NCI-H2227 treated with DMSO at 0.1 percent for 48 hours (cell line): ENCODE results near the gene MAST1.
"Not testable (repeated sequence)": the region's sequence is repeated elsewhere in the genome, so short reads cannot be mapped to it uniquely, and the experiment has no call there.

Source experiments
- DNase-seq: peaks from one replicate; lab custom pipeline; 2025; lab: John Stamatoyannopoulos, UW

Gene MAST1

GRCh38 chr19:12840091-12841079, 2.1 kb downstream of the MAST1 start:
- DNase-seq, result peak; percentile 37

- DNase-seq, result peak; percentile 80
Observed at GRCh38 chr19:12841094-12841493, 2.8 kb downstream of the MAST1 start.

- DNase-seq, result no peak
Observed at GRCh38 chr19:12842511-12842910, 4.2 kb downstream of the MAST1 start.

GRCh38 chr19:12843328-12843727, 5.0 kb downstream of the MAST1 start:
- DNase-seq, result no peak

GRCh38 chr19:12843999-12844732, 5.9 kb downstream of the MAST1 start:
- DNase-seq, result no peak

- not testable (repeated sequence) for DNase-seq
Observed at GRCh38 chr19:12846613-12847012, 8.3 kb downstream of the MAST1 start.

DNA sequence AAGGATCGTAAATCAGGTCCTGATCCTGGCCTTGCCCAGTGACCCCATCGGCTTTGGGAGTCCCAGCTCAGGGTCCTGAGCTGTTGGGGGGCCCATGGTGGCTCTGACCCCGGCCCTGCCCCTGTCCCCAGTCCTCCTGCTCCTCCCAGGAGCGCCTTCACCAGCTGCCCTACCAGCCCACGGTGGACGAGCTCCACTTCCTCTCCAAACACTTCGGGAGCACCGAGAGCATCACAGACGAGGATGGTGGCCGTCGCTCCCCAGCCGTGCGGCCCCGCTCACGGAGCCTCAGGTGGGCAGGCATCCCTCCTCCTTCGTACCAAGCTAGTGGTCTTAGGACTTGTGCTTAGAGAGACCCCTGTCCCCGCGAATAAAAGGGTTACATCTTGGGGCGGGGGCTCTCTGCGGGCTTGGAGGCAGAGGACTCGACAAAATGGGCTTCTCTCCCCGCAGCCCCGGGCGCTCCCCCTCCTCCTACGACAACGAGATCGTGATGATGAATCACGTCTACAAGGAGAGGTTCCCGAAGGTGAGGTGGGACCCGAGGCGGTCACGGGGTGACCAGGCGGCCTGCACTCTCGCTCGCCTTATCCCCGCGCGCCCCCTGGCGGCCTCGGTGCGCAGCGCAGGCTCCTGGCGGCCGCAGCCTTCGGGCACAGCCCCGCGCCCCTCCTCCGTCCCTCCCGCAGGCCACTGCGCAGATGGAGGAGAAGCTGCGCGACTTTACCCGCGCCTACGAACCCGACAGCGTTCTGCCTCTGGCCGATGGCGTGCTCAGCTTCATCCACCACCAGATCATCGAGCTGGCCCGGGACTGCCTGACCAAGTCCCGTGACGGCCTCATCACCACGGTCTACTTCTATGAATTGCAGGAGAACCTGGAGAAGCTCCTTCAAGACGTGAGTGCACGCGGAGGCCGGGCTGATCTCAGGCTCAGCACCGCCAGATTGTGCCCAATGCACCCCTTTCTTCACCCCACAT, 9.1 kb downstream of the MAST1 start:
- peak; percentile 60 for DNase-seq

DNA sequence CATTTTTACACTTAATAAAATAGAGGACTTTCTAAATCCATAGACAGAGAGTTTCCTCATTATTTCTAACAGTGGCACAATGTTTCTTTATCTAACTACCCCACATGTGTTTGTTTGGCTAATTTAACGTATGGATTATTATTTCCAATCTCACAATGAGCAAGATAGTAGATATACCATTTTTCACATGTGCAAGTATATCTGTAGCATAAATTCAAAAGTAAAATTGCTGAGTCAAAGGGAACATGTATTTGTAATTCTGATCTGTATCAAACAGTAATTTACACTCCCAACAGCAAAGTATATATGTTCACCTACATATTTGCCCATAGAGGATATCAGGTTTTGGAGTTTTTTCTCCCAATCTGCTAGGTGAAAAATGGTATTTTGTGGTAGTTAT, 18.3 kb downstream of the MAST1 start:
- DNase-seq, result no peak

DNA sequence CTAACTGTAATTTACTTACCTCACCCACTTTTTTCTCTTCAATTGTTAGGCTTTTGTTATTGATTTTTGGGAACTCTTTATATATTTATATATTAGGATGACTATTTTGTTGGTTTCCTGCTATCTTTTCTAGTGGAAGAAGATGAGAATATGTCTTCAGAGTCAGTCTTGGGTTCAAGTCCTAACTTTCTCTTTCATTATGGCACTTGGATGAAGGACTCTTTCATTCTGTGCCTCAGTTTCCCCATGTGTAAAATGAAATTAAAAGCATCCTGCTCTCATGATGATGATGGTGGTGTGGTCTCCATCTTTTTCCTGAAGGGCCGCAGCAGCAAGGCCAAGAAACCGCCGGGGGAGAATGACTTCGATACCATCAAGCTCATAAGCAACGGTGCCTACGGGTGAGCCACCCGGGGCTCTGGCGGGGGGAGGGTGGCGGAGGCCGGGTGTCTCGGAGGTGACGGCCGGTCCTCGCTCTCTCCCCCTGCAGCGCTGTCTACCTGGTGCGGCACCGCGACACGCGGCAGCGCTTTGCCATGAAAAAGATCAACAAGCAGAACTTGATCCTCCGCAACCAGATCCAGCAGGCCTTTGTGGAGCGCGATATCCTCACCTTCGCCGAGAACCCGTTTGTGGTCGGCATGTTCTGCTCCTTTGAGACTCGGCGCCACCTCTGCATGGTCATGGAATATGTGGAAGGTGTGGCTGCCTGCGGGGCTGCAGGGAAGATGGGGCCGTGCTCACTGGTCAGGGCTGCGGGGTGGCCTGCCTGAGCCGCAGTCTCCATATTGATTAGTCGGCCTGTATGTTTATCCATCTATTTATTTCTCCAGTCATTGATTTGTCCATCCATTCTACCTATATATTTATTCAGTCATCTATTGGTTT, 20.0 kb downstream of the MAST1 start:
- no peak for DNase-seq

GRCh38 chr19:12859546-12859945, 21.2 kb downstream of the MAST1 start:
- DNase-seq, result no peak

DNA sequence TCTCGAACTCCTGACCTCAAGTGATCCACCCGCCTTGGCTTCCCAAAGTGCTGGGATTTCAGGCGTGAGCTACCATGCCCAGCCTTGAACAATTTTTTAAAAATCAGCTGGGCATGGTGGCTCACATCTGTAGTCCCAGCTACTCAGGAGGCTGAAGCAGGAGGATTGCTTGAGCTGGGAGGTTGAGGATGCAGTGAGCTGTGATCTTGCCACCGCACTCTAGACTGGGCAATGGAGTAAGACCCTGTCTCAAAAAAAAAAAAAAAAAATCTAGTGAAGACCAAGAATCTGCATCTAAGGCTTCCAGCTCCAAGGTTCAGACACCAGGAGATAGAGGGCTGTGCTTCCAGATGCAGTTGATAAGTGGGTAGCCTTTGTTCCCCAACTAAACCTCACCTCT, 25.8 kb downstream of the MAST1 start:
- no peak for DNase-seq

GRCh38 chr19:12864721-12865715, 26.7 kb downstream of the MAST1 start:
- DNase-seq, result no peak

- DNase-seq, result no peak
Observed at GRCh38 chr19:12865746-12866415, 27.6 kb downstream of the MAST1 start.

GRCh38 chr19:12866416-12867119, 28.3 kb downstream of the MAST1 start:
- no peak for DNase-seq

DNA sequence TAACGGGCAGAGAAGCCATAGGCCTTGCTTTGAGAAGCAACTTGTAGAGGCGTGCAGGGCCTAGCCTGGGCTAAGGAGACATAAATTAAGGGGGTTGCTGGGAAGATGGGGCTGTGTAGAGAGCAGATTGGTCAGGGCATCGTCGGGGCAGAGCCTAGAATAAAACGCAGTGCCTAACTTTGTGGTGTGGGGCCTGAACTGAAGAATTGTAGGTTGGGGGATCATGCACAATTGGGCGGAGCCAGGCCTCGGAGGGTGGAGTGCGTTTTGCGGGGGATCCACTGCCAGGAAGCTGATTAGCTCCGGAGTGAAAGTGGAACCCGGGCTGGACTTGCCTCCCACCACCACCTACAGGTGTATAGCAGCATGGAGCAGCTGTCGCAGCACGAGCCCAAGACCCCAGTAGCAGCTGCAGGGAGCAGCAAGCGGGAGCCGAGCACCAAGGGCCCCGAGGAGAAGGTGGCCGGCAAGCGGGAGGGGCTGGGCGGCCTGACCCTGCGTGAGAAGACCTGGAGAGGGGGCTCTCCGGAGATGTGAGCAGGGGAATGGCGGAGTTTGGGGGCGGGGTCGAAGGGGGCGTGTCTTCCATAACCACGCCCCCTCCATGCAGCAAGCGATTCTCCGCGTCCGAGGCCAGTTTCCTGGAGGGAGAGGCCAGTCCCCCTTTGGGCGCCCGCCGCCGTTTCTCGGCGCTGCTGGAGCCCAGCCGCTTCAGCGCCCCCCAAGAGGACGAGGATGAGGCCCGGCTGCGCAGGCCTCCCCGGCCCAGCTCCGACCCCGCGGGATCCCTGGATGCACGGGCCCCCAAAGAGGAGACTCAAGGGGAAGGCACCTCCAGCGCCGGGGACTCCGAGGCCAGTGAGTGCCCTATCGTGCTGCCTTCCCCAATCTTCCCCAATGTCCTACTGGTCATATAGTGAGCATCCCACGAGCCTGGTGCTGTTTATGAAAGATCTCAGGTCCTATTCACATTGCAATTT, 29.1 kb downstream of the MAST1 start:
- no peak for DNase-seq

- no peak for DNase-seq
Observed at GRCh38 chr19:12868540-12869112, 30.3 kb downstream of the MAST1 start.

DNA sequence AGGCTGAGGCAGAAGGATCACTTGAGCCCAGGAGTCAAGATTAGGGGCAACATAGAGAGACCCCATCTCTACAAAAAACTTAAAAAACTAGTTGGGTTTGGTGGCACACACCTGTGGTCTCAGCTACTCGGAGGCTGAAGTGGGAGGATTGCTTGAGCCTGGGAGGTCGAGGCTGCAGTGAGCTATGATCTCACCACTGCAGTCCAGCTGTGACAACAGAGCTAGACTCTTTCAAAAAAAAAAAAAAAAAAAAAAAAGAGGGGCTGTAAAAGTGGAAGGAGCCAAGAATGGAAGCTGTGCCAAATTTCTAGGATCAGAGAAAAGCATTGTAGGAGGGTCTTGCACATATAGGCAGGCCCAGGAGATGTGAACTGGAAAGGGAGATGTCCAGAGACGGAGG, 33.4 kb downstream of the MAST1 start:
- DNase-seq, result no peak
